SK-N-SH (cell line): ENCODE results near the gene TRPM8.
A peak's percentile ranks its signal among the peaks of the same experiment; 100 is the strongest.

Experiments
- CHD2 ChIP-seq: fragments of 150-350 bp; IDR thresholded peaks from 2 replicates; pipeline ENCODE4 v1.6.1; 2018; ENCODE audit warnings: low read length; ENCODE audit not compliant: partially characterized antibody
- CTCF ChIP-seq: fragments of 200-600 bp; sonication (generic); IDR thresholded peaks from 2 replicates; pipeline ENCODE4 v1.6.1; 2017; ENCODE audit warnings: antibody characterized with exemption, mild to moderate bottlenecking, moderate library complexity
- EP300 ChIP-seq, 2 experiments: IDR thresholded peaks; 2 replicates each; pipeline versions ENCODE4 v1.4.0 to v1.6.1; 2012; ENCODE audit warnings: borderline replicate concordance in 1 of 2, low read depth in 1 of 2, low read length in 1 of 2
- EZH2phosphoT487 ChIP-seq: fragments of 200-600 bp; sonication (generic); IDR thresholded peaks from 2 replicates; pipeline ENCODE4 v1.6.1; 2017; ENCODE audit warnings: low read depth, mixed run types, mild to moderate bottlenecking, antibody characterized with exemption, moderate library complexity, borderline replicate concordance
- FOXM1 ChIP-seq: IDR thresholded peaks from 2 replicates; pipeline ENCODE4 v1.4.0; 2012; ENCODE audit warnings: low read depth, mild to moderate bottlenecking
- JUND ChIP-seq: IDR thresholded peaks from 2 replicates; pipeline ENCODE4 v1.4.0; 2012
- MAX ChIP-seq: IDR thresholded peaks from 2 replicates; pipeline ENCODE4 v1.4.0; 2012; ENCODE audit warnings: low read depth
- NRF1 ChIP-seq: IDR thresholded peaks from 2 replicates; pipeline ENCODE4 v1.6.1; 2012; ENCODE audit warnings: low read depth, mild to moderate bottlenecking, low read length
- POLR2AphosphoS5 ChIP-seq: IDR thresholded peaks from 2 replicates; pipeline ENCODE4 v1.6.1; 2012; ENCODE audit warnings: low read depth, low read length
- RAD21 ChIP-seq: IDR thresholded peaks from 2 replicates; pipeline ENCODE4 v1.6.1; 2012; ENCODE audit warnings: mild to moderate bottlenecking, low read length
- REST ChIP-seq: IDR thresholded peaks from 2 replicates; pipeline ENCODE4 v1.6.1; 2012; ENCODE audit warnings: mild to moderate bottlenecking, low read depth, low read length, moderate library complexity
- RFX5 ChIP-seq: IDR thresholded peaks from 2 replicates; pipeline ENCODE4 v1.6.1; 2012; ENCODE audit warnings: mild to moderate bottlenecking, improper control_type of control experiment, low read length
- TEAD4 ChIP-seq: IDR thresholded peaks from 2 replicates; pipeline ENCODE4 v1.4.0; 2012; ENCODE audit warnings: mild to moderate bottlenecking, borderline replicate concordance; ENCODE audit not compliant: insufficient read depth
- ZBTB33 ChIP-seq: IDR thresholded peaks from 2 replicates; pipeline ENCODE4 v1.4.0; 2012; ENCODE audit warnings: low read depth, borderline replicate concordance

GRCh38 chr2:233919938-233920337 lies 2.8 kb downstream of the TRPM8 start:
- no peak for TF ChIP-seq EP300 (IDR thresholded peaks at IDR 0.05; ENCODE audit: borderline replicate concordance in 1 of 2, low read depth in 1 of 2, low read length in 1 of 2)
- no peak for TF ChIP-seq RFX5
- TF ChIP-seq CTCF = no peak
- TF ChIP-seq EZH2phosphoT487 = no peak
- peak; percentile 49; the same call in 1 of the 2 replicates for TF ChIP-seq JUND
- no peak for TF ChIP-seq NRF1
- TF ChIP-seq ZBTB33 = no peak
- no peak for TF ChIP-seq TEAD4
- no peak for TF ChIP-seq RAD21
- no peak for TF ChIP-seq MAX
- TF ChIP-seq POLR2AphosphoS5 = no peak
- no peak for TF ChIP-seq FOXM1
- TF ChIP-seq REST = no peak
- no peak for TF ChIP-seq CHD2
